GM18951 (cell line): ENCODE measurements around the gene SLC7A5.
"Not testable (repeated sequence)": the region's sequence is repeated elsewhere in the genome, so short reads cannot be mapped to it uniquely, and the experiment has no call there.

ENCODE experiments used
- POLR2A ChIP-seq: IDR thresholded peaks from 4 replicates; pipeline ENCODE4 v1.6.1; 2011; ENCODE audit warnings: mild to moderate bottlenecking; ENCODE audit not compliant: insufficient read length, insufficient read depth; ENCODE audit errors: extremely low read depth
- in situ Hi-C: fragments of 300-500 bp; cut with MboI; formaldehyde crosslinking; loops from one replicate; pipeline ENCODE4 v1.12.0; 2022; ENCODE audit warnings: low sequenced_read_pairs, mixed read lengths, inconsistent platforms; ENCODE audit not compliant: unreplicated experiment

Gene SLC7A5

DNA sequence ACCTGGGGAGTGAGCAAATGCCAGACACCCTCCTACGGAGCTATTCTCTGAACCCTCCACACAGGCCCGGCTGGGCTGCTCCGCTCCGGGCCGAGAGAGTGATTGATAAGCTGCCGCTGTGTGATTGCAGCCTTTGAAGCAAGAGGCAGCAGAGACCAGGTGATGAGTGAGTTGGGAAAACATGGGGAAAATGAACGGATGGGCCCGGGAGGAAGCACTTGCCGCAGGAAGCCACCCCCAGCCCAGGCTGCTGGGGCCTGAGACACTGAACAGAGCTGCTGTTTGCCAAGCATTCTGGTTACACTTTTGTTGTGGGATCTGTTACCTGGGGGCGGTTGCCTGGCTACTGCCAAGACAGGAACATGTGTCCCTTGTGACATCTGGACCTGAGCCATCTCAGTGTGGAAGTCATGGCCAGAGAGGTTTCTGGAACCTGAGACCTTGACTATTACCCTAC, 57.1 kb downstream of the SLC7A5 start:
- in situ Hi-C loops = no loop called here
- no peak for TF ChIP-seq POLR2A

DNA sequence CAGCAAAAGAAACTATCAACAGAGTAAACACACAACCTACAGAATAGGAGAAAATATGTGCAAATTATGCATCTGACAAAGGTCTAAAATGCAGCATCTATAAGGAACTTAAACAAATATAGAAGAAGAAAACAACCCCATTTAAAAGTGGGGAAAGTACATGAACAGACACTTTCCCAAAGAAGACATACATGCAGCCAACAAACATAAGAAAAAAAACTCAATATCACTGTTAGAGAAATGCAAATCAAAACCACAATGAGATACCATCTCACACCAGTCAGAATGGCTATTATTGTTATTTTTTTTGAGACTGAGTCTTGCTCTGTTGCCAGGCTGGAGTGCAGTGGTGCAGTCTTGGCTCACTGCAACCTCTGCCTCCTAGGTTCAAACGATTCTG, 57.9 kb downstream of the SLC7A5 start:
- in situ Hi-C loops = not testable (repeated sequence)

DNA sequence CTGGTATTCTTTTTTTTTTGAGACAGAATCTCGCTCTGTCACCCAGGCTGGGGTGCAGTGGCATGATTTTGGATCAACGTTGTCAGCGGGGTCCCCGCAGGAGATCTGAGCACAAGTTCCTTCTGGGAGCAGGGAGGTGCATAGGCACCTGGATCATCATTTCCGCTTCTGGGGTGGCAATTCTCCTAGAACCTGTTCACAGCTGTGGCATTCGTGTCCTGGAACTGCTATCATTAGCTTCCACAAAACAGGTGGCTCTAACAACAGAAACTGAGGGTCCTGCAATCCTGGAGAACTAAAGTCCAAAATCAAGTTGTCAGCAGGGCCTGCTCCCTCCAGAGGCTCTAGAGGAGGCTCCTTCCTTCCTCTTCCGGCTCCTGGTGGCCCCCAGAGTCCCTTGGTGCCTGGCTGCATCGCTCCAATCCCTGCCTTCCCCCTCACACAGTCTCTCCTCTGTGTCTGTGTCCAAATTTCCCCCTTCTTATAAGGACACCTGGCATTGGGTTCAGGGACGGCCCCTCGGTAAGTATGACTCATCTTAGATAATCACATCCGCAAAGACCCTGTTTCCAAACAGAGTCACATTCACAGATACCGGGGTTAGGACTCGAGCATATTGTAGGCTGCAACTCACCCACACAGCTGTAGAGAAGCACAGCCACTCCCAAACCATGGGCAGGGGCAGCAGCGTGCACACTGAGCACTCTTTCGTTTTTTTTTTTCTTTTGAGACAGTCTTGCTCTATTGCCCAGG, 60.0 kb downstream of the SLC7A5 start:
- TF ChIP-seq POLR2A = no peak
- in situ Hi-C loops = no loop called here

DNA sequence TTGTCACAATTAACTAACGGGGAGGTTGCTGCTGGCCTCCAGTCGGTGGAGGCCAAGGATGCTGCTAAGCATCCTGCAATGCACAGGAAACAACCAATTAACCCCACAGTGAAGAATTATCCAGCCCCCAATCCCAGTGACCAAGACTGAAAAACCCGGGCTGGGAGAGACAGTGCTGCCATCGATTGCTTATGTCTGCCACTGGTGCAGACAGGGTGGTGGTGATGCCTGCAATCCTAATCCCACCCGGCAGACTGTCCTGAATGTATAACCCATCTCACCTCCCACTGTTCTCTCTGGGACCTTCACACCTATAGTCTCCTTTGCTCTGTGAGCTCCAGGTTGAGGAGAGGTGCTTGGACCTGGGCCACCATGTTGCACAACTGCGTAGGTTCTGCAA, 61.2 kb downstream of the SLC7A5 start:
- in situ Hi-C loops = no loop called here
- no peak for TF ChIP-seq POLR2A

DNA sequence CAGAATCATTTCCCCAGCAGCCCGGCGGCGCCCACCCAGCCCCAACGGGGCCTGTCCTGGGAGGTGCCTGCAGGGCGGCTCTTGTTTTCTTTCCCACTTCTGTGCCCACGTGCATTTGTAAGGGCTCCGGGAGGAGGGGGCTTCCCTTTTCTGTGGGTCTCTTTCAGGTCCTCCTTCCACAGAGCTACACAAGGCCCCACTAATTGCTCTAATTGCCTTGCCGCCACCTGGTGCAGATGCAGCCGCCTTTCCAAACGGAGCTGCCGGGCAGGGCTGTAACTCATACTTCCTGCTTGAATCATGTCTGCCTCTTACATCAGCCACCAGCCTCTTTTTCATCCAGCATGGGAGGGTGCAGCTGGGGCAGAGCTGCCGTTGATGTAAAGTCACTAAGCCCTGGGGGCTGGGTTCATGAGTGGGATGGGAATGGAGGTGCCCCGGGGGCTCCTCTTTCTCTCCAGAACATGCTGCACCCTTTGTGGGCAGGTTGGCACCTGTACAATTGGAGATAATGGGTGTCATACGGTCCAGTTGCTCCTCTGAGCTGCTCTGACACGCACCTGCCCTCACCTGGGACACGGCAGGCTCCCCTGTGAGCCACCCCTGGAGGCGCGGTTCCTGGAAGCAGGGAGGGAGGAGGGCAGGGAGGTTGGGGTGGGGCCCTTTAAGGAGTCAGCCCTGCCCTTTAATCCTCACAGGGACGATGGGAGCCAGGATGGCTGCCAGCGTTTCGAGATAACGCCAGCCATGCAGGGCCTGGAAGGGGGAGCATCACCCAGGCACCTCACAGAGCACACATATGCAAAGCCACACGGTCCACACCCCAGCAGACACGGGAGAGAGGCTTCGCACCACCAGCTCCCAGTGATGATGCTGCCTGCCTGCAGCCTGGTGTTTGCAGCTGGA, 62.4 kb downstream of the SLC7A5 start:
- in situ Hi-C loops = no loop called here
- peak; percentile 1 for TF ChIP-seq POLR2A

DNA sequence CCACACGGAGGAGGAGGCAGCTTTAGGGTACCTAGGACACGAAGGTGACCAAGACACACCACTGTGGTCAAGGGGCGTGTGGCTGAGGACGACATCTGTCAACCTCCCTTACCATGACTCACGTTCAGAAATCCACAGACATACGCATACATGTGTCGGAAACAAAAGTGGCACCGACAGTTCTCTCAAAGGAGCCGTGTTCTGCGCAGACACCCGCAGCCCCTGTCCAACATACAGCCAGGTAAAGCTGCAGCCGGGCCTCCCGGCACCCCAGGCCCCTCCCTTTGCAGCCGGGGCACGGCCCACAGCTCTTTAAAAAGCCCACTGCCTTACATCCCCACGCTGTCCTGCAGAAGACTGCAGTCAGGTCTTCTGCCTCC, 63.1 kb downstream of the SLC7A5 start:
- TF ChIP-seq POLR2A = no peak
- in situ Hi-C loops = no loop called here

DNA sequence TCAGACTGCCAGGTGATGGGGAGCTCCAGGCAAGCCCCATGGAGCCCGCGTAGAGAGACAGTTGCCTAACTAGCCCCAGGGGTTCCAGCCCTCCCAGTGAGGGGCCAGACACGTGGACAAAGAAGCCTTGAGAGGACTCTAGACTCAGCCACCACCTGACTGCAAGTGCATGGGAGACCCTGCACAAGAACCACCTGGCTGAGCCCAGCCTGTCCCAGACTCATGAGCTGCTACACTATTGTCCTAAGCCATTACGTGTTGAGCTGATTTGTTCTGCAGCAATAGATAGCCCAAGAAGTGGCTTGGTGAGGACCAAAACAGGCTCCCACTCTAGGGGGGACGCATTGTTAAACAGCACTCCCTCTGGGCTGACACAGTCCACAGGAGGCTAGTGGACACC, 65.9 kb downstream of the SLC7A5 start:
- in situ Hi-C loops = no loop called here
- TF ChIP-seq POLR2A = no peak

DNA sequence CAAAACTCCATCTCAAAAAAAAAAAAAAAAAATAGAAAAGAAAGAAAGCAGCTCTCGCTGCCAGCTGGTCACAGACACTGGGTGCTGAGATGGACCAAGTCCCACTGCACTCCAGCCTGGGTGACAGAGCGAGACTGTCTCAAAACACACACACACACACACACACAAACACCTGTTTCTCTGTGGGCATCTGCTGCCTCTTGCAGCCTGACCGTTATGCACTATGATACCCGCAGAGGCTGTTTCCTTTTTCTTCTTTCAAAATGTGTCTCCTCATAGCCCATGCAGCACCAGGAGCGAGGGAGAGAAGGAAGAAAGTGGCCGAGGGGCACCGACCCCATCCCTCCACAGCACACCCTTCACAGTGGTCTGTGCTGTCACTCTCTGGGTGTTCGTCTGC, 66.6 kb downstream of the SLC7A5 start:
- in situ Hi-C loops = no loop called here
- TF ChIP-seq POLR2A = no peak

DNA sequence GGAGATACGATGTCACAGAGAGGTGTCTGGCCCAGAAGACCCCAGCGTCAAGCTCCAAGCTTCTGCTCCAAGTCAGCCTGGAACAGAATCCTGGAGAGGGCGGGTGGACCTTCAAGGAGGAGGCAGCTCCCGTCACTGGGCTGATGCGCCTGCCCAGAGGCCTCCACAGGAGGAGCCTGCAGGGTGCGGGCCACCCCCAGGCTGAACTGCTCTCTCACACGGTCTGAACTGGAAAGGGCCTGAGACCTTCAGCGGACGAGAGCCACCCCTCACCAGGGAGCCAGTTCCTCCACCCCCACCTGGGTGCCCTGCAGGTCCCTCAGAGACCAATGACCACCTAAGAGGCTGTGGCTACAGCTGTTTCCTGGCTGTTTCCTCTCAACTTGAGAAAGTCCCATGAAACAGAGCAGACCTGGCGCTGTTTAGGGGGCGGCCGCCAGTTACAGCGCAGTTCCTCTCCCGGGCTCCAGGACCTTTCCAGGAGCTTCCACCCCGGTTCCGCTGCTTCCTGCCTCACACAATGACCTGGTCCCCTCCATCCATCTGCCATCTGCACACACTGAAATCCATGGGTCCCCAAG, 67.5 kb downstream of the SLC7A5 start:
- in situ Hi-C loops = no loop called here
- no peak for TF ChIP-seq POLR2A

DNA sequence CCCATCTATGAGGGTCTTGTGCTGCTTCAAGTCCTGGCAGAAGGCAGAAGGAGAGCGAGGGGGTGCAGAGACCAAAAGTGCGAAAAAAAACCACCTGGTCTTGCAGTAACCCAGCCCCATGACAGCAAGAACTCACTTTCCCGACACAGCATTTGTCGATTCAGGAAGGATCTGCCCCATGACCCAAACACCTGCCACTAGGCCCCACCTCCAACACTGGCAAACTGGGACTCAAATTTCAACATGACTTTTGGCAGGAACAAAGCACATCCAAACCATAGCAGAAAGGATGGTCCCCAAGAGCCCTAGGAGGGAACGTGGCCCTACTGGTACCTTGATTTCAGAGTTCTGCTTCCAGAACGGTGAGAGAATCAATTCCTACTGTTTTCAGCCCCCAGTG, 68.8 kb downstream of the SLC7A5 start:
- no peak for TF ChIP-seq POLR2A
- in situ Hi-C loops = no loop called here

DNA sequence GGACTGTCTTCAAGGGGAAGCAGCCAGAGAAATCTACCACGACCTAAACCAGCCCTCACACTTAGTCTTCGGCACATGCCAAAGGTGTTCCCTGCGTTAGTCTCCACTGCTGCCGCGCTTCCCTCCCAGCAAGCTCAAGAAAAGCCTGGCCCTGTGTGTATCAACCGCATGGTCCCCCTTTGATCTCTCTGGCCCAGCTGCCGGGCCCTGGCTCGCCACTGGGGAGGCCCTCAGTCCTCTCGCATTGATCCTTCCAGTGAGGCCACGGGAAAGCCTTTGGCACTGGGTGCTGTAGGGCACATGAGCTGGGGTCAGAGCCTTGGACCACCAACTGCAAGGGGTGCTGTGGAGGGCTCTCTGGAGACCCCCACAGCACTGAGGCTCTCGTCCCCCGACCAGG, 74.0 kb downstream of the SLC7A5 start:
- no peak for TF ChIP-seq POLR2A
- in situ Hi-C loops = no loop called here

DNA sequence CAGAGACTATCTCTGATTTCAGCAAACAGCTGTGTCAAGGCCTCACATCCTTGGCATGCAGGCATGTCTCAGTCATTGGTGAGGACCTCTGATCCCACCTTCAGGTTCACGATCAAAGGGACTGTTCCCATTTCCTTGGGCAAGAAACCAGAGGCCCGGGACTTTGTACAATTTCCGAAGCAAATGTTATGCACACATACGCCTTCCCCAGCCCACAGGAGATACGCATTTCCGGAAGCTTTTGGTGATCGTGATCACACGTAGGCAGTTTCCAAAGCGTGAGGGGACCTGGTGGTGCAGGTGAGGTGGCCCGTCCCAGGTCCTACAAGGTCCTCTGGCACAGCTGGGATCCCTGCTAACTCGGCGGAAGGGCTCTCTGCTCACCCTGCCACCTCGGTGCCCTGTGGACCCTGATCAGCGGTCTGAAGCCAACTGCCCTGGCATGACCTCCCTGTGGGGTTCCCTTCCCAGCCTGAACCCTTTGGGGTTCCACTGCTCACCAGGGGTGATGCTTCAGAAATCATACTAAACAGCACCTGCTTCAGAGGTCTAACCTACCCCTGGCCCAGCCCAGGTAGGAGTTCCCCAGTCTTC, 74.7 kb downstream of the SLC7A5 start:
- no peak for TF ChIP-seq POLR2A
- in situ Hi-C loops = no loop called here

DNA sequence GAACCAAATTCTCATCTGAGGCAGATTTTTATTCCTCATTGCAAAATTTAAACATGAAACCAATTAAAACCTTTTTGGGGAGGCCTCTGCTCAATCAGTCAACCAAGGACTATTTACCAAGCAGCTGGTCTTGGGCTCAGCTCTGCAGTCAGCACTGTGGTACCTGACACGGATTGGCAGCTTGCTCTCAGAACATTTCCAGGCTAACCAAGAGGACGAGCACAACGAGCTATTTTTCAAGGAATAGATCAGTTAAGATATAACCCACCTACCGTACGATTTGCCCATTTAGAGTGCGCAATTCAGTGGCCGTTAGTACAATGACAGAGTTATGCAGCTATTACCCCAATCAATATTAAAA, 77.1 kb downstream of the SLC7A5 start:
- TF ChIP-seq POLR2A = no peak
- in situ Hi-C loops = no loop called here
